Measurements from ENCODE around the gene IGF2BP1.

GRCh38 chr17:49021095-49021767 is 24.0 kb downstream of the IGF2BP1 start:
- TF ChIP-seq CTCF (IDR thresholded peaks at IDR 0.05) (no peak), POLR2A (IDR thresholded peaks at IDR 0.05) (no peak), EP300 (IDR thresholded peaks at IDR 0.05) (no peak), POLR2AphosphoS5 (IDR thresholded peaks at IDR 0.05) (no peak)

All from sigmoid colon (tissue), 4 donors.